Mucosa of rectum (tissue), 2 donors: Measurements from ENCODE around the gene OR11H7.
"Not testable (repeated sequence)": the region's sequence is repeated elsewhere in the genome, so short reads cannot be mapped to it uniquely, and the experiment has no call there.

Source experiments
- H3K27ac ChIP-seq, 2 donors: one replicate each; pipeline ENCODE4 v1.7.0; 2013; ENCODE audit warnings: inconsistent platforms in 2 of 2, low read depth in 2 of 2, low read length in 2 of 2
- H3K27me3 ChIP-seq, 2 donors: one replicate each; pipeline ENCODE4 v1.7.0; 2013; ENCODE audit warnings: low read length in 2 of 2; ENCODE audit not compliant: control insufficient read depth in 2 of 2, insufficient read depth in 2 of 2
- H3K36me3 ChIP-seq, 2 donors: one replicate each; pipeline ENCODE4 v1.7.0; 2013; ENCODE audit warnings: low read length in 2 of 2; ENCODE audit not compliant: control insufficient read depth in 2 of 2, insufficient read depth in 2 of 2
- H3K4me1 ChIP-seq, 2 donors: one replicate each; pipeline ENCODE4 v1.7.0; 2013; ENCODE audit warnings: low read length in 2 of 2, mild to moderate bottlenecking in 1 of 2; ENCODE audit not compliant: control insufficient read depth in 2 of 2, insufficient read depth in 2 of 2
- H3K4me3 ChIP-seq, 2 donors: one replicate each; pipeline ENCODE4 v1.7.0; 2013; ENCODE audit warnings: low read length in 2 of 2
- H3K9ac ChIP-seq, 2 donors: one replicate each; pipeline ENCODE4 v1.7.0; 2013; ENCODE audit warnings: low read length in 2 of 2, low read depth in 1 of 2, mild to moderate bottlenecking in 1 of 2
- H3K9me3 ChIP-seq, 2 donors: one replicate each; pipeline ENCODE4 v1.7.0; 2013; ENCODE audit warnings: low read length in 2 of 2; ENCODE audit not compliant: control insufficient read depth in 2 of 2
- donor health status: healthy.
- donor health status: Normal muscosa, but diverticular disease.

Gene OR11H7

GRCh38 chr14:20198991-20199390 is 29.8 kb upstream of the OR11H7 start:
- no peaks in the 10 kb centered on the region for H3K9me3 ChIP-seq
- no peak overlapping the region for H3K9ac ChIP-seq
- H3K4me3 ChIP-seq = no peak overlapping the region
- no peaks in the 10 kb centered on the region for H3K36me3 ChIP-seq
- H3K27me3 ChIP-seq = no peaks in the 10 kb centered on the region
- no peaks in the 10 kb centered on the region for H3K4me1 ChIP-seq
- H3K27ac ChIP-seq = no peak overlapping the region

DNA sequence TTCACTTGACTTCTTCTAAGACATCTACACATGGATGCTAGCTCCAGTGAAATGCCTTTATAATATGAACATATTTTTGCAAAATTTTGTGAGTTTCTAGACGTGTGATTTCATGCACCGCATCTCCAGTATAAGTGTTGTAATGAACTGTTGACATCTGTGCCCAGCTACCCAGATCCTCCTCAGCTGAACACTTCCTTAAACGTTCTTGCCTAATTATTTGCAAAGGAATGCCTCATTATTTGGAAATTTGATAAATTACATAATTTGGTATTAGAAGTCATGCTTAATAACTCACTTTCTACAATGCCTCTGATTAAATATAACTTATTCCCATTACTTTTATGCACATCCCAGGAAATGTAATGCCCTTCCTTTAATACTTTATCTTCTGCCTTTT is 24.1 kb upstream of the OR11H7 start:
- Histone ChIP-seq H3K9ac (no peak overlapping the region), H3K36me3 (no peaks in the 10 kb centered on the region), H3K27me3 (no peaks in the 10 kb centered on the region), H3K4me3 (no peak overlapping the region), H3K27ac (no peak overlapping the region), H3K4me1 (no peaks in the 10 kb centered on the region), H3K9me3 (no peaks in the 10 kb centered on the region)

DNA sequence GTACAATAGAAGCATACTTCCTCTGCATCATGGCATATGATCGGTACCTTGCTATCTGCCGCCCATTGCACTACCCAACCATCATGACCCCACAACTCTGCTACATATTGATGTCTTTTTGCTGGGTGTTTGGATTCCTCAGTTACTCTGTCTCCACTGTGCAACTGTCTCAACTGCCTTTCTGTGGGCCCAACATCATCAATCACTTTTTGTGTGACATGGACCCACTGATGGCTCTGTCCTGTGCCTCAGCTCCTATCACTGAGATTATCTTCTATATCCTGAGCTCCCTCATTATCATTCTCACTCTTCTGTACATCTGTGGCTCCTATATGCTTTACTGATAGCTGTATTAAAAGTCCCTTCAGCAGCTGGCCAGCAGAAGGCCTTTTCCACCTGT is 19.2 kb upstream of the OR11H7 start:
- H3K36me3 ChIP-seq = no peaks in the 10 kb centered on the region
- no peaks in the 10 kb centered on the region for H3K4me1 ChIP-seq
- no peaks in the 10 kb centered on the region for H3K9me3 ChIP-seq
- no peak overlapping the region for H3K27ac ChIP-seq
- no peak overlapping the region for H3K4me3 ChIP-seq
- no peak overlapping the region for H3K9ac ChIP-seq
- no peaks in the 10 kb centered on the region for H3K27me3 ChIP-seq

GRCh38 chr14:20212406-20212805 is 16.4 kb upstream of the OR11H7 start:
- H3K27me3 ChIP-seq, H3K36me3 ChIP-seq, H3K4me3 ChIP-seq, H3K9me3 ChIP-seq, H3K9ac ChIP-seq, H3K4me1 ChIP-seq, H3K27ac ChIP-seq: not testable (repeated sequence)

DNA sequence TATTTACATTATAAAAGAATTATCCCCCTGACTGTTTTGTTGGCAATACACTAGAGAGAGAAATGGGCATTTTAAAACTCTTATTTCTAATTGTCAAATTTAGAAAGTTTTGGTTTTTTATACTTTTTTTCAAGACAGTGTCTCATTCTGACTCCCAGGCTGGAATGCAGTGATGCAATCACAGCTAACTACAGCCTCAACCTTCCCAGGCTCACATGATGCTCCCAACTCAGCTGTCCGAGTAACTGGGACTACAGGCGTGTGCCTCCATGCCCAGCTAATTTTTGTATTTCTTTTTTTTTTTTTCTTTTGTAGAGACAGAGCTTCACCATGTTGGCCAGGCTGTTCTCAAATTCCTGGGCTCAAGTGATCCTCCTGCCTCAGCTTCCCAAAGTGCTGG is 13.6 kb upstream of the OR11H7 start:
- Histone ChIP-seq H3K4me3 (no peak overlapping the region), H3K27ac (no peak overlapping the region), H3K27me3 (no peaks in the 10 kb centered on the region), H3K9ac (no peak overlapping the region), H3K4me1 (no peaks in the 10 kb centered on the region), H3K9me3 (no peaks in the 10 kb centered on the region), H3K36me3 (no peaks in the 10 kb centered on the region)

DNA sequence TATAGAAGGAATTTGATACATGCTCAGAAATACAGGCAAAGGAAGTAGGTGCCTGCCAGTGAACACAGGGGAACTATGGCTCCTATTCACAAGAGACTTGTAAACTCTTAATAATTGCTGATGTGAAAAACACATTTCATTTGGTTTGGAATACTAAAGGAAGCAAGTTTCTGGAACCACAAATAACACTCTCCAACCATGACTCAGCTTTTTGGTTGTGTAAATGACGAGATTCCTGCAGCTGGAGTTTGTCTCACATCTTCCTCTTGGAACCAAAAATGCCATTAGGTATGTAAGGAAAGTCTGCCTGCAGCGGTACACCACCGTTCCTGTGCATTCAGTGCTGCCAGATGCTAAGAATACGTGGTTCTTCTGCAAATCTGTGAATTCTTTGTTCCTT is 9.7 kb upstream of the OR11H7 start:
- no peak overlapping the region for H3K9ac ChIP-seq
- no peaks in the 10 kb centered on the region for H3K4me1 ChIP-seq
- no peaks in the 10 kb centered on the region for H3K9me3 ChIP-seq
- no peak overlapping the region for H3K27ac ChIP-seq
- no peaks in the 10 kb centered on the region for H3K36me3 ChIP-seq
- no peaks in the 10 kb centered on the region for H3K27me3 ChIP-seq
- H3K4me3 ChIP-seq = no peak overlapping the region

DNA sequence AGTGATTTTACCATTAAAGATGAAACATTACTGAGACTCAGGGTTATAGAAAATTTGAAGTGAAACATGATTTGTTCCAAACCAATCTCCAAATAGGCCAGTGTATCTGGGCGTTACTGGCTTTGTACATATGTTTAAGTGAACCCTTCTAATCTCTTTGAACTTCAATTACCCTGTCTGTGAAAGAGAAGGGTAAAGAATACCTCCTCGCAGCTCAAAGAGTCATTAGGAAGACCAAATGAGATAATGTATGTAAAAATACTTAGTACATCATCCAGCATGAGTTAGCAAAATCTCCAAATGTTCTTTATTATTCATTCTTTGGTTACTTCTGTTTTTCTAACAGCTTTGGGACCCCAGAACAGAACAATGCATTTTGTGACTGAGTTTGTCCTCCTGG is 5.4 kb upstream of the OR11H7 start, which contains the start of gene OR11H6:
Gene OR11H6, plus strand, starts transcription at position 301 of the 400 bp plus-strand sequence. Its CDS starts 0 bp downstream, at position 301.
- Histone ChIP-seq H3K9me3 (no peaks in the 10 kb centered on the region), H3K27me3 (no peaks in the 10 kb centered on the region), H3K4me3 (no peak within 1 kb of the TSS), H3K4me1 (no peaks in the 10 kb centered on the region), H3K27ac (no peak within 1 kb of the TSS), H3K36me3 (no peaks in the 10 kb centered on the region), H3K9ac (no peak within 1 kb of the TSS)

GRCh38 chr14:20235415-20235814 is 6.6 kb downstream of the OR11H7 start:
- not testable (repeated sequence) for H3K27me3 ChIP-seq, H3K9ac ChIP-seq, H3K9me3 ChIP-seq, H3K4me3 ChIP-seq, H3K36me3 ChIP-seq, H3K4me1 ChIP-seq, H3K27ac ChIP-seq

GRCh38 chr14:20247646-20248246 is 19.0 kb downstream of the OR11H7 start:
- Histone ChIP-seq H3K4me1 (no peaks in the 10 kb centered on the region), H3K9me3 (no peaks in the 10 kb centered on the region), H3K36me3 (no peaks in the 10 kb centered on the region), H3K27me3 (no peaks in the 10 kb centered on the region), H3K9ac (no peak overlapping the region), H3K27ac (no peak overlapping the region), H3K4me3 (no peak overlapping the region)

DNA sequence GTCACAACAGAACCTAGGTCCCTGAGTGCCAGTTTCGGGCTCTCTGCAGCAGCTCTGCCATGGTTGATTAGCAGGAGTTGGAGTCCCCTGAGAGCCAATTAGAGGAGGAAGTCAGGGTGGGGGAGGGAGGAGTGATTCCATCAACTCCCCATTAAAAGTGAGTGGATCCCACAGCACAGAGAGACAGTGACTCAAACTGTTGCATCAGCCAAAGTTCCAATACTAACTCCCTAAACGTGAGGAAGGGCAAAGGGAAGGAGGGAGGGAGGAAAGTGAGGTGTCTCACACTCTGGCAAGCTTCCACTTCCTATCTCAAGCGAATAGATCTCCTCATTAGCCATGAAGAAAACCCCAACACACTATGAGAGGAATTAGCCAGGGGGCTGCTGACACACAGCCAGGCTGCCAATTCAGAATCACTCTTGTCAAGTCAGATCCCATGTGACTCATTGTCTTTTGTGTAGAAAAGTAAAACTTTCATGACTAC is 33.9 kb downstream of the OR11H7 start:
- H3K36me3 ChIP-seq = no peaks in the 10 kb centered on the region
- no peak overlapping the region for H3K27ac ChIP-seq
- no peaks in the 10 kb centered on the region for H3K27me3 ChIP-seq
- no peaks in the 10 kb centered on the region for H3K9me3 ChIP-seq
- no peak overlapping the region for H3K4me3 ChIP-seq
- H3K9ac ChIP-seq = no peak overlapping the region
- H3K4me1 ChIP-seq = no peaks in the 10 kb centered on the region

DNA sequence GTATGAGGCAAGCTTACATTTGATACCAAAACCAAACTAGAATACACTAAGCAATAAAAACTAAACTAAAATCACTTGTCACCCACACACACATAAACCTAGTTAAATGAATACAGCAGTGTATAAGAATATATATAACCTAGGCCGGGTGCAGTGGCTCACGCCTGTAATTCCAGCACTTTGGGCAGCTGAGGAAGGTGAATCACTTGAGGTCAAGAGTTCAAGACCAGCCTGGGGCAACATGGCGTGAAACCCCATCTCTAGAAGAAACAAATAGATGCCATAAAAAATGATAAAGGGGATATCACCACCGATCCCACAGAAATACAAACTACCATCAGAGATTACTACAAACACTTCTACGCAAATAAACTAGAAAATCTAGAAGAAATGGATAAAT is 35.6 kb downstream of the OR11H7 start:
- H3K9me3 ChIP-seq, H3K36me3 ChIP-seq, H3K9ac ChIP-seq, H3K4me1 ChIP-seq, H3K4me3 ChIP-seq, H3K27me3 ChIP-seq, H3K27ac ChIP-seq: not testable (repeated sequence)
